CD4-positive, alpha-beta T cell treated with Interleukin-6 at 100 ng/mL for 8 hours (primary cell): ENCODE measurements around the gene AP4M1.

ENCODE experiments used
- DNase-seq: peaks from one replicate; pipeline ENCODE4 v3.0.0-alpha.2; 2020; ENCODE audit warnings: mixed read lengths, low spot score

Gene AP4M1

GRCh38 chr7:100087055-100087750, 14.2 kb upstream of the AP4M1 start:
- no peak for DNase-seq

GRCh38 chr7:100088095-100088620, 13.3 kb upstream of the AP4M1 start:
- DNase-seq, result no peak

- DNase-seq, result peak; percentile 80
These were observed 12.6 kb upstream of the AP4M1 start, which contains the start of gene COPS6 for GRCh38 chr7:100088621-100089457. Gene COPS6 (plus strand): TSS chr7:100088969. CDS start chr7:100088991, 22 bp downstream.

- DNase-seq, result no peak
These were observed 11.8 kb upstream of the AP4M1 start for GRCh38 chr7:100089458-100090196.

- DNase-seq, result no peak
These were observed 10.7 kb upstream of the AP4M1 start for GRCh38 chr7:100090527-100091410.

- no peak for DNase-seq
These were observed 9.8 kb upstream of the AP4M1 start for GRCh38 chr7:100091411-100092181.

- DNase-seq, result no peak
These were observed 8.4 kb upstream of the AP4M1 start for GRCh38 chr7:100093054-100093453.

GRCh38 chr7:100093498-100093897, 7.9 kb upstream of the AP4M1 start:
- no peak for DNase-seq

GRCh38 chr7:100093925-100094486, 7.4 kb upstream of the AP4M1 start:
- DNase-seq, result no peak

GRCh38 chr7:100095289-100095688, 6.2 kb upstream of the AP4M1 start:
- DNase-seq, result no peak

GRCh38 chr7:100095704-100096103, 5.7 kb upstream of the AP4M1 start:
- no peak for DNase-seq

GRCh38 chr7:100098913-100099312, 2.5 kb upstream of the AP4M1 start:
- DNase-seq, result no peak

- no peak for DNase-seq
These were observed 2.0 kb upstream of the AP4M1 start for GRCh38 chr7:100099452-100099851.

GRCh38 chr7:100100420-100101015, 925 bp upstream of the AP4M1 start:
- peak; percentile 76 for DNase-seq

- no peak for DNase-seq
These were observed 1.8 kb downstream of the AP4M1 start for GRCh38 chr7:100102950-100103840.

GRCh38 chr7:100105534-100105933, 4.1 kb downstream of the AP4M1 start:
- no peak for DNase-seq

GRCh38 chr7:100106633-100107032, 5.2 kb downstream of the AP4M1 start:
- DNase-seq, result no peak

- no peak for DNase-seq
These were observed 5.8 kb downstream of the AP4M1 start for GRCh38 chr7:100107125-100107737.
